GM04503 (cell line): Measurements from ENCODE around the gene KCNH5.
A peak's percentile ranks its signal among the peaks of the same experiment; 100 is the strongest.

ENCODE experiments used
- DNase-seq: peaks from one replicate; pipeline ENCODE4 v3.0.0-alpha.2; 2012; ENCODE audit warnings: low read depth

Gene KCNH5

DNA sequence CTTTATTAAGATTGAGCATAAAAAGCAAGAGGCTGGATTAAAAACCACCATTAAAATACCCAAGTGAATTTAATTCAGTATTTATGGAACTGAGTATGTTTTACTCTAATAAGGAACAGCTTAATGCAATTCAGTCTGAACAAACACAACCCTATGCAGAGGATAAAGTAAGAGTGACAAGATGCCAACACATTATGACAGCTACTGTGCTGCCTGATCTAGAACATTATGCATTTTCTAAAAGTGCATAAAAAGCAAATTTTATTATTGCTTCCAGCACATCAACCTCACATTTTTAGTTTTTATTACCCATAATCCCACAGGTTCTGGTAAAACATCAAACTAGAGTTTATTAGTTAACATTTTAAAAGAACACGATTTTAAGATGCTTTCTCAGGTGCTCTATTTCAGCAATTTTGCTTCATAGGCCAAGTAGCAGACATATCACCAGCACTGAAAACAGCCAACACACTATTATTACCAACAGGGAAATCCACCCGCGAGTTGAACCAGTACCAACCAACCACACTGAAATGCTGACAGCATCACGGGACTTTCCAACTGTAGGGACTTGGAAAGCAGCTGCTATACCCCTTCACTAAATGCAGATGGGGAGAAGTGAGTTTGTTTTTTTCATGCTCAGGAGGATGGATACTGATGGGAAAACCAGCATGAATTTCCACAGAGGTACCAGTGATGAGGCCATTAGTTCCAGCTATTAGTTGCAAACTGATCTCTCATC, 372.1 kb downstream of the KCNH5 start:
- DNase-seq, result no peak

DNA sequence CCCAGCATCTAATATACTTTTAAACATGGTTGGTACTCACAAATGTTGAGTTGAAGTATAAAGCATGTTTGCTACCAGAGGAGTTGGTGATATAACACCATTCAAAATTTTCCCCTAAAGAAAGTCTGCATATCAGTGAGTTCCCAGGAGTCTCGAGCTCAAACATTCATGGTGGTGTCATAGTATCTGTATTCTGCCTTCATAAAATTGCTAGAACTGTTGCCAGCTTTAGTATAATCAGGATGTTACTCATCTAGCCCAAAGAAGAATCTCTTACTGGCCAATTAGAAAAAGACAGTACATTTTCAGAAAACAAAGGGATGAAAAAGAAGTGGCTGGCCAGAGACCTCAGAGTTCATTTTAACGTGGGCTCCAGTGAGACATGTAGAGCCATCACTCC, 374.7 kb downstream of the KCNH5 start:
- no peak for DNase-seq

DNA sequence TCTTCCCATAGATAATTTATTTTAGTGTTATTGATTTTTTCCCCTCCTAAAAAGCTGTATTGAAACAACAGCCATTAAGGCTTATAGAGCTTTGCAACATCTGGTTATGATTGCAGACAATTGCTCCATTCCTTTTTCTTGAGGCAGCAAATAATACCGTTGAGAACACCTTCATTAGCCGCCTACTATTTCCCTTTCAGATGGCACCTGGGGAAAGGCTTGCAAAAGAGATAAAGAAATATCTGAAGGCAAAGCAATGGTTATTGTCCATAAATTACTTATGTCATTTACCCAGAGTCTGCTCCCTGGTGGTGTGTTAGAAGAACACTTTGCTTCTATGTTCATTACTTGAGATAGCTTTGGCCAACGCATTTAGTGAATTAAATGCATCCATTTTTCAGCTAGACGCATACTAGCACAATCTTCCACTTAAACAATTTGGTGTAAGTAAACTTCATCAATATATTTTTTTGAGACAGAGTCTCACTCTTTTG, 377.8 kb downstream of the KCNH5 start:
- no peak for DNase-seq

DNA sequence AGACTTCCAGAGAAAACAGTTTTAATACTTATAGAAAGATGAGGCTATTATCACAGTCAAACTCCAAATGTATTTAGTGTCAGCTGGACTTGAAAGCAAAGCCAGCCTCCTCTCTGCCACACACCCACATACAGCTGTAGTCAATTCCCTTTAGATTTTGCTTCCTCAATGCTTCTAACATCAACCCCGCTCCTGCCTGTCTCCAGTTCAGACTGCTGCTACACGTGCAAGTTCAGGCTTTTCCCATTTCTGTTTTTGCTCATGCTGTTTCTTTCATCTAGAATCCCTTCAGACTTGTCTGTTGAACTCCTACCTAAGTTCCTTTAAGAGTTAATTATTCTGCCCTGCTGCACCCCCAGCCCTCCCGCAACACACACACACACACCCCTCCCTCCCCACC, 380.0 kb downstream of the KCNH5 start:
- DNase-seq, result no peak

DNA sequence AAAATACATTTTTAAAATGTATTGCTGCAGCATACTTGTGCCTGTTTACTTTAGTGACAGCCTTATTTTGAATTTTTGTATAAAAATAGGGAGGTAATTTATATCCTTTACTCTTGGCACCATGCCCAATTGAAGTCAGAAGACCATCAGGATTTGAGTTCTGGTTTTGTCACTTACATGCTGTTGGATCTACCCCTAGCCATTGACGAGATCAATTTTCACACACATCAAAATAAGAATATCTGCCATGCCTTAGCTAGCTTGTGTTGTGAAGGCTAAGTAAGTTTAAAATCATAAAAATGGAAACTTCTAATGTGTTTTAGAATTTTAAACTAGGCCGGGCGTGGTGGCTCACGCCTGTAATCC, 381.8 kb downstream of the KCNH5 start:
- DNase-seq, result no peak

DNA sequence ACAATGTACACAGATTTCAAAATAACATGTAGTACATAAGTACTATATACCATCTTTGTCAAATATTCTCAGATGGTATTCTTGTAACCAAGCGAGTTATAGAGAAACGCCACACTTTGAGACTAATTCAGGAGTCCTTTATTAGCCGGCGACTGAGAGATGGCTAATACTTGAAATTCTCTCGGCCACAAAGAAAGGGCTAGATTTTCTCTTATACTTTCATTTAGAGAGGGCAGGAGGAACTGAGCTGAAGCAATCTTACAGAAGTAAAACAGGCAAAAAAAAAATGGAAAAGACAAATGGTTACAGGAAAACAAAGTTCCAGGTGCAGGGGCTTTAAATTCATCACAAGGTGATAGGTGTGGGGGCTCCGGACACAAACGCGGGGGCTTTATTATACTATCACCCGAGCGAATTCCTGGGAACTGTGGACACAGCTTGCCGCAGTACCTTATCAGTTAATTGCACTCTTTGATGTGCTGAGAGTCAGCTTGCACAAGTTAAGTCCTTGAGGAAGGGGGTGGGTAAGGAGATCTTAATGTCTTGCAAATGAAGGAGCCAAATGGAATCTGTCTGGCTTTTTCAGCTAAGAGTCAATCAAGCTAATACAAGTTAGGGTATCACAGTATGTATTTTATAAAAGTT, 382.3 kb downstream of the KCNH5 start:
- DNase-seq, result no peak

DNA sequence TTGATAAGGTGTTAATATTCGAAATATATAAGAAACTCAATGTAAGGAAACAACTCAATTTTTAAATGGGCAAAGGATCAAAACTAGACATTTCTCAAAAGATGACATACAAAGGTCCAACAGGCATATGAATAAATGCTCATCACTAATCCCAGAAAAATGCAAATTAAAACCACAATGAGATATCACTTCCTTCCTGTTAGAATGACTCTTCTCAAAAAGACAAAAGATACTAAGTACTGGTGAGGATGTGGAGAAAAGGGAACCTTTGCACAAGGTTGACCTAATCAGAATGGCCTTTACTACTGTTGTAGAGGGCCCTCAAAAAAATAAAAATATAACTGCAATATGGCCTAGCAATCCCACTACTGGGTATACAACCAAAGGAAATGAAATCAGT, 383.4 kb downstream of the KCNH5 start:
- no peak for DNase-seq

DNA sequence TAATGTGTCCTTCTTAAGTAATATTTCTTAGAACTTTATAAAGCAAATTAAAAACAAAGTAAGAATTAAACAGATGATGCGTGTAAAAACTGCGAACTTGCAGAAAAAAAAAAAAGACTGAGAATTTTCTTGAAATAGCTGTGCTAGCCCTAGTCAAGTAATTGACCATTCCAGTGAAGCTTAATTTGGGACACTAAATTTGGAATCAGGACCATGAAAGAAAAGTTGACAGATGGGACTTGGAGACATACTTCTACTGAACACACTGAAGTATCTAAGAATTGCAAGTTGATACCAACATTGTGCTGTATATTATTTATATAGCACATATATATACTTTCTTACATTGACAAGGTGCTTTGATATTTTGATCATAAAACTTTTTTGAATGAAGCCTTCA, 386.6 kb downstream of the KCNH5 start:
- DNase-seq, result no peak

DNA sequence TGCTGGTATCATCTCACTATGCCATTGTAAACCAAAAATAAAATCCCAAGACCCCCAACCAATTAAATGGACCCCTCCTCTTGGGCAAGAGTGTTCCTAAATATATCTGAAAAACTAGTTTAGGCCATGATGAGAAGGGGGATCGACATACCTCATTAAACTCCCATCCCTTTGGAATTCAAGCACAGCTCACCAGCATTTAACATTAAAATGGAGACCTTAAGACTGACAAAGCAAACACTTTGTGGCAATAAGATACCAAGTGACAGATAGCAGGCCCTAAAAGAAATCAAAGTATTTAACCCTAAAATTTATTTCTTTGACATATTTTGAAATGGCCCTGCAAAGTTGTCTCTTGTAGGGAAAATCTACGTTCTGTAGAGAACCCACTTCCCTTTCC, 387.9 kb downstream of the KCNH5 start:
- DNase-seq, result no peak

DNA sequence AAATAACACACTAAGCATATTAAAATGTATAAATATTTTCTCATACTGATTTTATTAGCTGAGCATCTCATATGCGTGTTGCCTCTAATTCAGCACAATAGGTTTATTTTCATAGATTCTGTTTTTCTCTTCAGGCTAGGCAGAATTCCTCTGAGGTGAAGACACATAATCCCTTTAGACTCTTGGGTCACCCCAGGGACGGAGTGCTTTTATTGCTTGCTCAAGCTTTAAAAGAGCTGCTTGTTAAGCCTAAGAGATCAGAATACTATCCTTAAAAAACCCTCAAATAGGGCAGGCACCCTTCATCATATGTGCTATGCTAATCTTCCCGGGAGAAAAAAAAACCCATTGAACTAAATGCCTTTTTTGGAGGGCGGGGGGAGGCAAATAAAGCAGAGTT, 390.1 kb downstream of the KCNH5 start:
- DNase-seq, result peak; percentile 10

DNA sequence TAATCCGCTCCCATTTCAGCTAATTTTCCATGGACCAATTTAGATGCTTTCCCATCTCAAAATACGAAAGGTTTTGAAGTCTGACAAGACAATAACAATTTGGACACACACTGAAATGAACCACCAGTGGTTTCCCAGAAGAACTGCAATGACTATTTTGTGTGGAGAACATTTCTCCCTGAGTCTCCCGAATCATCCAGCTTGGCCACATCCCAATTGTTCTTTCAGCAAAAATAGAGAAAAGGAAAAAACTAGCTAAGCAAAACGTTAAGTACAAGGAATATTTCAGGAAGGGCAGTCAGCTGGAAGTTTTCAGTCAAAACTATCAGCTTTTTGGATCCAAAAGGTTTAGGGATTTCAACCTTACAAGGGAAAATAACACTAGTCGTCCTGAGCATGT, 390.6 kb downstream of the KCNH5 start:
- DNase-seq, result peak; percentile 2
